ENCODE data around the gene MALAT1. TPM values are rescaled to one million over a fixed set of nuclear protein-coding genes. Genes with fewer than 3 reads are reported as not detected.

The MALAT1 gene
- total and polyA plus RNA-seq, 2 of the 13 experiments (the other 11 are each of a cell fraction or from before 2014, with no cell fraction given), result 143 to 1,237 TPM

DNA sequence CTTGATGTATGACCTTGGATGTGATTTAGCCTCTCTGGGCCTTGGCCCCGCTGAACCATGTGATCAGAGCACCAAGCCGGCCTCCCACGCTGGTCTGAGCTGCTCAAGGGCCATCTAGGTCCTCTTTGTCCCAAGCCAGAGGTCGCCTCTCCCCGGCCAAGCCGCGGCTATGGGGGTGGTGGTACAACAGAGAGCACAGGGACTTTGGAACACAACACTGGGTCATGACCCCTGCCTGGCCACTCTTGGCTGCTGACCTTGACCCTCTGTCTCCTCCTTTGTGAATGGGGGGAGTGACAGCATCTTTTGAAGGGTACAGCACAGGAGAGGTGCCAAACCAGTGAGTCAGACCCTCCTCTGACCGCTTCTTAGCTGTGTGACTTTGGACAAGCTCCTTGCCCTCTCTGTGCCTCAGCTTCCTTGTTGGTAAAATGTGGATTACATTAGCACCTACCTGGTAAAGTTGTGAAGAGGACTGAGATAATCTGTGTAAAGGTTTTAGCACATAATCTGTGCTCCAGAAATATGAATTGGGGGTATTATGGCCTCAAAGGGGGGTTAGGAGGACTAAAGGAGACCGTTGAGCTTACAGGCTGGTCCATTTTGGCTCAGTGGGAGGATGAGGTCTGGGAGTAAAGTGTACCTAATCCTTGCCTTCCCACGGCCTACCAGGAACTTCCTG lies 30.8 kb downstream of the MALAT1 start (continued):
- TF ChIP-seq ADNP (CRISPR knock-in tag; IDR thresholded peaks at IDR 0.05) (peak; percentile 87), USF2 (IDR thresholded peaks at IDR 0.05; ENCODE audit: low read depth, low read length) (no peak), USF2 (CRISPR knock-in tag; IDR thresholded peaks at IDR 0.05; ENCODE audit: borderline replicate concordance) (0 out of 2 replicates have a peak, but pooled peaks have one; percentile 21), HNRNPH1 (optimal IDR thresholded peaks at IDR 0.05; ENCODE audit: low read depth, low read length) (no peak), ZNF350 (CRISPR knock-in tag; IDR thresholded peaks at IDR 0.05; ENCODE audit: borderline replicate concordance, low read depth) (peak; percentile 54; the same call in 1 of the 2 replicates), ZBTB8A (CRISPR knock-in tag; IDR thresholded peaks at IDR 0.05; ENCODE audit: borderline replicate concordance, low read depth) (no peak), RFXAP (CRISPR knock-in tag; IDR thresholded peaks at IDR 0.05; ENCODE audit: borderline replicate concordance) (0 out of 2 replicates have a peak, but pooled peaks have one; percentile 20), ZNF574 (CRISPR knock-in tag; IDR thresholded peaks at IDR 0.05) (peak; percentile 63), ZNF264 (CRISPR knock-in tag; IDR thresholded peaks at IDR 0.05) (0 out of 2 replicates have a peak, but pooled peaks have one; percentile 29), PREB (CRISPR knock-in tag; IDR thresholded peaks at IDR 0.05) (no peak), ZNF292 (CRISPR knock-in tag; IDR thresholded peaks at IDR 0.05; ENCODE audit: borderline replicate concordance, low read depth) (0 out of 2 replicates have a peak, but pooled peaks have one; percentile 42), NR2F6 (IDR thresholded peaks at IDR 0.05) (peak; percentile 96), NR2F6 (CRISPR knock-in tag; IDR thresholded peaks at IDR 0.05) (peak; percentile 95), NCOA2 (CRISPR knock-in tag; IDR thresholded peaks at IDR 0.05) (peak; percentile 54), ISX (CRISPR knock-in tag; conservative IDR thresholded peaks at IDR 0.05) (no peak), HIVEP1 (CRISPR knock-in tag; IDR thresholded peaks at IDR 0.05) (peak; percentile 63; the same call in 1 of the 2 replicates), FOXK2 (IDR thresholded peaks at IDR 0.05) (no peak), NCOR1 (IDR thresholded peaks at IDR 0.05; ENCODE audit: borderline replicate concordance, low read length) (peak; percentile 93), ZFP90 (CRISPR knock-in tag; IDR thresholded peaks at IDR 0.05; ENCODE audit: borderline replicate concordance) (0 out of 2 replicates have a peak, but pooled peaks have one; percentile 59), KDM3A (CRISPR knock-in tag; IDR thresholded peaks at IDR 0.05; ENCODE audit: low read depth) (0 out of 2 replicates have a peak, but pooled peaks have one; percentile 77)
- TF ChIP-seq, protein P1, sequence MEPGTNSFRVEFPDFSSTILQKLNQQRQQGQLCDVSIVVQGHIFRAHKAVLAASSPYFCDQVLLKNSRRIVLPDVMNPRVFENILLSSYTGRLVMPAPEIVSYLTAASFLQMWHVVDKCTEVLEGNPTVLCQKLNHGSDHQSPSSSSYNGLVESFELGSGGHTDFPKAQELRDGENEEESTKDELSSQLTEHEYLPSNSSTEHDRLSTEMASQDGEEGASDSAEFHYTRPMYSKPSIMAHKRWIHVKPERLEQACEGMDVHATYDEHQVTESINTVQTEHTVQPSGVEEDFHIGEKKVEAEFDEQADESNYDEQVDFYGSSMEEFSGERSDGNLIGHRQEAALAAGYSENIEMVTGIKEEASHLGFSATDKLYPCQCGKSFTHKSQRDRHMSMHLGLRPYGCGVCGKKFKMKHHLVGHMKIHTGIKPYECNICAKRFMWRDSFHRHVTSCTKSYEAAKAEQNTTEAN (CRISPR knock-in tag; conservative IDR thresholded peaks at IDR 0.05), result no peak
- TF ChIP-seq, protein P2, sequence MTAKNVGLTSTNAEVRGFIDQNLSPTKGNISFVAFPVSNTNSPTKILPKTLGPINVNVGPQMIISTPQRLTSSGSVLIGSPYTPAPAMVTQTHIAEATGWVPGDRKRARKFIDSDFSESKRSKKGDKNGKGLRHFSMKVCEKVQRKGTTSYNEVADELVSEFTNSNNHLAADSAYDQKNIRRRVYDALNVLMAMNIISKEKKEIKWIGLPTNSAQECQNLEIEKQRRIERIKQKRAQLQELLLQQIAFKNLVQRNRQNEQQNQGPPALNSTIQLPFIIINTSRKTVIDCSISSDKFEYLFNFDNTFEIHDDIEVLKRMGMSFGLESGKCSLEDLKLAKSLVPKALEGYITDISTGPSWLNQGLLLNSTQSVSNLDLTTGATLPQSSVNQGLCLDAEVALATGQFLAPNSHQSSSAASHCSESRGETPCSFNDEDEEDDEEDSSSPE (CRISPR knock-in tag; IDR thresholded peaks at IDR 0.05), result no peak

Measured in HepG2 (cell line).